Erythroblast (primary cell): ENCODE measurements around the gene FAM120AOS.

Experiments
- DNase-seq, 2 experiments: peaks; one replicate each; lab custom pipeline; 2025; lab: John Stamatoyannopoulos, UW
- GATA1 ChIP-seq: IDR thresholded peaks from 2 replicates; pipeline ENCODE4 v1.6.1; 2011; ENCODE audit warnings: low read depth, mild to moderate bottlenecking, control low read depth, low read length, moderate library complexity
- POLR2A ChIP-seq: IDR thresholded peaks from 2 replicates; pipeline ENCODE4 v1.6.1; 2011; ENCODE audit warnings: mild to moderate bottlenecking, low read length

Gene FAM120AOS

GRCh38 chr9:93413530-93413929 is 39.9 kb downstream of the FAM120AOS start:
- no peak for DNase-seq

GRCh38 chr9:93406371-93406770 is 47.0 kb downstream of the FAM120AOS start:
- no peak for TF ChIP-seq POLR2A
- DNase-seq: no peak

More at GRCh38 chr9:93413530-93413929, 39.9 kb downstream of the FAM120AOS start:
- TF ChIP-seq GATA1: no peak
- TF ChIP-seq POLR2A: no peak

GRCh38 chr9:93398471-93398870 is 54.9 kb downstream of the FAM120AOS start:
- TF ChIP-seq POLR2A (no peak), GATA1 (no peak)
- DNase-seq: no peak

GRCh38 chr9:93397661-93398373 is 55.6 kb downstream of the FAM120AOS start:
- TF ChIP-seq GATA1 (no peak), POLR2A (no peak)
- no peak for DNase-seq
